Pancreas (tissue), 10 donors: ENCODE data around the gene KRTAP10-9. TPM values are rescaled to one million over a fixed set of nuclear protein-coding genes. Genes with fewer than 3 reads are reported as not detected.
"Not testable (repeated sequence)": the region's sequence is repeated elsewhere in the genome, so short reads cannot be mapped to it uniquely, and the experiment has no call there.

Source experiments
- ATAC-seq, 4 donors: fragments of 200-7000 bp; cut with Tn5 transposase; one replicate each; pipeline versions ENCODE4 v1.8.0 to v1.9.1; 2020; ENCODE audit warnings: mild to moderate bottlenecking in 4 of 4, moderate library complexity in 4 of 4
- DNase-seq, 6 donors: peaks; one replicate each; pipeline ENCODE4 v3.0.0-alpha.2; 2020
- FAIRE-seq: peaks from 2 replicates; lab custom pipeline; 2012; peaks lifted over from hg19 to GRCh38; lab: Jason Lieb, UNC
- H3K27ac ChIP-seq, 4 donors: fragments of 200-600 bp; sonication (generic); 1 replicate in 3 of 4; 2 replicates in 1 of 4; pipeline versions ENCODE4 v1.5.0 to v1.8.0; 2020
- H3K27me3 ChIP-seq, 4 donors: fragments of 200-600 bp; one replicate each; pipeline ENCODE4 v1.8.0; 2021
- H3K36me3 ChIP-seq, 3 donors: fragments of 200-600 bp; sonication (generic) in 1 of 3; one replicate each; pipeline versions ENCODE4 v1.5.0 to v1.8.0; 2020 to 2021
- H3K4me1 ChIP-seq, 3 donors: fragments of 200-600 bp; one replicate each; pipeline ENCODE4 v1.8.0; 2021
- H3K4me3 ChIP-seq, 4 donors: fragments of 200-600 bp; sonication (generic) in 2 of 4; one replicate each; pipeline versions ENCODE4 v1.5.0 to v1.8.0; 2020 to 2021
- H3K9me3 ChIP-seq, 4 donors: fragments of 200-600 bp; one replicate each; pipeline ENCODE4 v1.8.0; 2021
- WGBS, 2 donors: extraction: QIAGEN DNeasy Blood & Tissue Kit; methylation state at CpG; one replicate each; pipeline ENCODE4 v1.1.7; 2013; 5-methylcytosine and 5-hydroxymethylcytosine counted together
- intact Hi-C, 3 donors: fragments of 100-400 bp; cut with DNase I; formaldehyde crosslinking; loops; one replicate each; pipeline versions ENCODE4 v1.11.1 to v1.14.2; 2022
- polyA plus RNA-seq, 2 donors: library from polyadenylated mRNA; stranded (reverse); fragments of 200-250 nt; gene quantifications; one replicate each; pipeline ENCODE4 v1.2.3, GENCODE V29; 2013
- total RNA-seq, 6 donors: library from RNA; stranded (reverse); fragmentation: NEBNext Ultra II Directional in 4 of 6; extraction: Animal tissue kit (Norgen Biotek cat#: 25700) in 4 of 6; gene quantifications; one replicate each; pipeline versions ENCODE4 v1.2.1 to v1.2.4, GENCODE V29; 2021 to 2023
- TF ChIP-seq, protein P1 (sequence below), 4 donors: fragments of 200-600 bp; sonication (generic) in 3 of 4; IDR thresholded peaks; one replicate each; pipeline versions ENCODE4 v1.5.0 to v1.8.0; 2021; ENCODE audit warnings: antibody characterized with exemption in 4 of 4
- donor health status: healthy with polysubstance abuse.
- donor health status: DM: no; HTN: no; CAD: no; lungs with moderate emphysema.
- donor health status: DM: no; HTN: no; CAD: no.
- donor health status: control.
- donor health status: control.
- donor health status: Bipolar disorder and iron deficiency.
- donor health status: DM: yes; HTN: yes; CAD: no.
- donor health status: DM: no; HTN: no; CAD: no.
- donor health status: DM: no; HTN: no; CAD: no.
- donor health status: DM: yes; HTN: yes; CAD: no.

The KRTAP10-9 gene
- total and polyA plus RNA-seq, 8 donors: not detected

DNA sequence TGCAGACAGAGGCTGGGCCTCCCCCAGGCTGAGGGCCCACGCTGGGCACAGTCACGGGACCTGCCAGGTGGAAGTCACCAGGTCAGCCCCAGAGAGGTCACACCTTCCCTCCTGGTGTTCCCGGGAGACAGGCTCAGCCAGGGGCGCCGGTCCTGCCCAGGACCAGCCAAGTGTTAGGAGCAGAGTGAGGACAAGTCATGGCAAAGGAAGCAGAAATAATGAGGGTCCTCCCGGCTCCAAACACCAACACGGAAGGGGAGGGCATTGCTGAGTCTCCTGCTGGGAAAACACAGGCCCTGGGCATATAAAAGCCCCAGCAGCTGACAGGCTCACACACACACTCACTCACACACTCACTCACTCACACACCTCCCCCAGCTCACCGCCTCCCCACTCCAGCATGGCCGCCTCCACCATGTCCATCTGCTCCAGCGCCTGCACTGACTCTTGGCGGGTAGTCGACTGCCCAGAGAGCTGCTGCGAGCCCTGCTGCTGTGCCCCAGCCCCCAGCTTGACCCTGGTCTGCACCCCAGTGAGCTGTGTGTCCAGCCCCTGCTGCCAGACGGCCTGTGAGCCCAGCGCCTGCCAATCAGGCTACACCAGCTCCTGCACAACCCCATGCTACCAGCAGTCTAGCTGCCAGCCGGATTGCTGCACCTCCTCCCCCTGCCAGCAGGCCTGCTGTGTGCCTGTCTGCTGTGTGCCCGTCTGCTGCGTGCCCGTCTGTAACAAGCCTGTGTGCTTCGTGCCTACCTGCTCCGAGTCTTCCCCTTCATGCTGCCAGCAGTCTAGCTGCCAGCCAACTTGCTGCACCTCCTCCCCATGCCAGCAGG lies 10.3 kb downstream of the KRTAP10-9 start, which contains the start of gene KRTAP10-10:
Gene KRTAP10-10 (plus strand): TSS at position 339 of the 833 bp plus-strand sequence. CDS start 62 bp downstream, at position 401.
- 31 to 34% methylated on average over 18 to 21 of the region's 21 CpGs for WGBS, 2 donors
- Histone ChIP-seq H3K27ac (no peak within 1 kb of the TSS), H3K4me3 (no peak within 1 kb of the TSS), H3K27me3 (no peaks in the 10 kb centered on the region), H3K4me1 (no peaks in the 10 kb centered on the region), H3K36me3 (no peaks in the 10 kb centered on the region), H3K9me3 (no peaks in the 10 kb centered on the region)
- FAIRE-seq: no peak
- TF ChIP-seq, protein P1, sequence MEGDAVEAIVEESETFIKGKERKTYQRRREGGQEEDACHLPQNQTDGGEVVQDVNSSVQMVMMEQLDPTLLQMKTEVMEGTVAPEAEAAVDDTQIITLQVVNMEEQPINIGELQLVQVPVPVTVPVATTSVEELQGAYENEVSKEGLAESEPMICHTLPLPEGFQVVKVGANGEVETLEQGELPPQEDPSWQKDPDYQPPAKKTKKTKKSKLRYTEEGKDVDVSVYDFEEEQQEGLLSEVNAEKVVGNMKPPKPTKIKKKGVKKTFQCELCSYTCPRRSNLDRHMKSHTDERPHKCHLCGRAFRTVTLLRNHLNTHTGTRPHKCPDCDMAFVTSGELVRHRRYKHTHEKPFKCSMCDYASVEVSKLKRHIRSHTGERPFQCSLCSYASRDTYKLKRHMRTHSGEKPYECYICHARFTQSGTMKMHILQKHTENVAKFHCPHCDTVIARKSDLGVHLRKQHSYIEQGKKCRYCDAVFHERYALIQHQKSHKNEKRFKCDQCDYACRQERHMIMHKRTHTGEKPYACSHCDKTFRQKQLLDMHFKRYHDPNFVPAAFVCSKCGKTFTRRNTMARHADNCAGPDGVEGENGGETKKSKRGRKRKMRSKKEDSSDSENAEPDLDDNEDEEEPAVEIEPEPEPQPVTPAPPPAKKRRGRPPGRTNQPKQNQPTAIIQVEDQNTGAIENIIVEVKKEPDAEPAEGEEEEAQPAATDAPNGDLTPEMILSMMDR (IDR thresholded peaks at IDR 0.05): no peak
- intact Hi-C loops: no loop called here
- no peak for DNase-seq
- ATAC-seq: no peak

- H3K9me3 ChIP-seq, H3K4me3 ChIP-seq, H3K27me3 ChIP-seq, ATAC-seq, H3K4me1 ChIP-seq, FAIRE-seq, DNase-seq, H3K36me3 ChIP-seq, H3K27ac ChIP-seq, intact Hi-C loops: not testable (repeated sequence)
- WGBS, 2 donors: 41 to 53% methylated on average over 8 to 12 of the region's 12 CpGs
Measured at GRCh38 chr21:44637851-44638348, 11.0 kb downstream of the KRTAP10-9 start.

DNA sequence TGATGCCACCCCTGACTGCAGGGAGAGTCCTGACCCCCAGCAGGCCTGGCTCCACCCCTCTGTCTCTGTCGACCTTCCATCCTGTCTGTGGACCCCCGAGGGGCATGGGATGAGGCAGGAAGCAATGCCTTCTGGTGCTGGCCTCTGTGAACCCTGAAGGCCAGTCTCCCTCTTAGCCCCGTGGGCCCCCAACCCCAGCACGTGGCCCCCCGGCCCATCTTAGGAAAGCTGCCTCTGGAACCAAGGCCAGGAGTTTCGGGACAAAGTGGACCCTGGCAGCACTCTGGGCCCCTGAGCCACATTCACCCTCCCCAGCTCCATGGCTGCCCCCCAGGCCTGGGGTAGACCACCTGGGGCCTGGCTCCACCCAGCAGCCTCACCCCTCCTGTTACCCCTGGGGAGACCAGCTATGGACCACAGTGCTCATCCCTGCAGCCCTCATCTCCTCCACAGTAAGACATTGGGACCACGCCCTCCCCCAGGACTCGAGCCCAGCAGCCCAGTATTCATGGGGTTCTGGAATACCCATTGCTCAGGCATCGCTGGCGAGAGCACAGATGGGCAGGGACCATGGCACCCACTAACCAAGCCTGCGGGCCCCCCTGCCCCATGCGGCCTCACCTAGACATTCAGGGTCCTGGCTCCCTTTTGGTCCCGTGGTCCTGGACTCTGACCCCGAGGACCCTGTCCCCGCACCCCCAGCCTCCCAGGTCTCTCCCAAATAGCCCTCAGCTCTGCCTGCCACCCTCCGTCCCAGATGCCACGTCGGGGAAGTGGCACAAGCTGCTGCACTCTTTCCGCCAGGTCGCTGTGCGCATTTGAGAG lies 11.8 kb downstream of the KRTAP10-9 start:
- 61 to 82% methylated on average over 15 to 21 of the region's 21 CpGs for WGBS, 2 donors
- H3K9me3 ChIP-seq, H3K27ac ChIP-seq, H3K4me1 ChIP-seq, FAIRE-seq, ATAC-seq, intact Hi-C loops, H3K36me3 ChIP-seq, H3K27me3 ChIP-seq, DNase-seq, H3K4me3 ChIP-seq: not testable (repeated sequence)

DNA sequence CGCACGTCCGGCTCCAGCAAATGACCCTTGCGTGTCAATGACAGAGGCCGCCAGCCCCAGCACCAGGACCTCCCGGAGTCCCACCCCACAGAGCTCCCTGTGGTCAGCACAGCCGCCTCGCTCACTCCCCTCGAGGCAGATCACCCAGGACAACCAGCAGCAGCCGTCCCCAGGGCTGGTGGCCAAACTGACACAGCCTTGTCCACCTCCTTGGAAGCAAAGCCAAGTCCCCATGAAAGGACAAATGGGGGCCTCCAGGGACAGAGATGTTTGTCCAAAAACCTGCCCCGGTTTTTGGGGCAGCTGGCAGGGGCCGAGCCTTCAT lies 12.4 kb downstream of the KRTAP10-9 start:
- no peaks in the 10 kb centered on the region for H3K9me3 ChIP-seq
- no peak overlapping the region for H3K27ac ChIP-seq
- TF ChIP-seq, protein P1 (IDR thresholded peaks at IDR 0.05): no peak
- no peak for ATAC-seq
- WGBS, 2 donors: 64 to 67% methylated on average over 12 of the region's 12 CpGs
- no peak for FAIRE-seq
- H3K4me3 ChIP-seq: no peak overlapping the region
- no peaks in the 10 kb centered on the region for H3K36me3 ChIP-seq
- no peaks in the 10 kb centered on the region for H3K27me3 ChIP-seq
- H3K4me1 ChIP-seq: no peaks in the 10 kb centered on the region
- intact Hi-C loops: no loop called here
- DNase-seq: no peak

- no peak for FAIRE-seq
- no peak for ATAC-seq
Measured at GRCh38 chr21:44640761-44641160, 13.9 kb downstream of the KRTAP10-9 start.

More at GRCh38 chr21:44640761-44641160, 13.9 kb downstream of the KRTAP10-9 start:
- no peaks in the 10 kb centered on the region for H3K36me3 ChIP-seq
- TF ChIP-seq, protein P1 (IDR thresholded peaks at IDR 0.05): no peak
- WGBS, 2 donors: 76 to 79% methylated on average over 5 of the region's 5 CpGs
- H3K4me1 ChIP-seq: no peaks in the 10 kb centered on the region
- intact Hi-C loops: no loop called here
- no peak for DNase-seq
- H3K9me3 ChIP-seq: no peaks in the 10 kb centered on the region
- no peak overlapping the region for H3K27ac ChIP-seq
- no peaks in the 10 kb centered on the region for H3K27me3 ChIP-seq
- H3K4me3 ChIP-seq: no peak overlapping the region
